Measurements from ENCODE around the gene CCR2. TPM values are rescaled to one million over a fixed set of nuclear protein-coding genes. Genes with fewer than 3 reads are reported as not detected.

The CCR2 gene
- total RNA-seq, 3 donors from 2014 or later: 1.2 to 3.4 (median 2.2) TPM

DNA sequence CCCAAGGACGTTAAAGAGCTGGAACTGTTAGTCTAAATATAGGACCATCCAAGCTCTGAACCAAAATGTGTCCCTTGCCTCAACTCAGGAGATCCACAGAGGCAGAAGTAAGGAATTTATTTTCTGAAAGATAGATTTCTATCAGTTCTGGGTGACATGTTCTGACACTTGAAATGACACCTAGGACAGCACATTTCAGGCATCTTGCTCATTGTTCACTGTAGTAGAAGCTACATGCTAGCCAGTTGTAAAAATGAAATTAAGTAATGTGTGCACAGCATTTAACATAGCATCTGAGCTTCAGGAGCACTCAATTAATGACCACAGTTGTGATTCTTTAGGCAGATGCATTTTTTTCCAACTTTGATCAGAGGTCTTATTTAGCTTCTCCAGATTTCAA is 567 bp downstream of the CCR2 start:
- Histone ChIP-seq H3K9me3 (no peaks in the 10 kb centered on the region), H3K4me1 (ENCODE audit: low read depth) (no peaks in the 10 kb centered on the region), H3K4me3 (no peak overlapping the region), H3K36me3 (ENCODE audit: low read depth) (no peaks in the 10 kb centered on the region)
- no peak for DNase-seq
- ATAC-seq: no peak
- TF ChIP-seq, protein P1, sequence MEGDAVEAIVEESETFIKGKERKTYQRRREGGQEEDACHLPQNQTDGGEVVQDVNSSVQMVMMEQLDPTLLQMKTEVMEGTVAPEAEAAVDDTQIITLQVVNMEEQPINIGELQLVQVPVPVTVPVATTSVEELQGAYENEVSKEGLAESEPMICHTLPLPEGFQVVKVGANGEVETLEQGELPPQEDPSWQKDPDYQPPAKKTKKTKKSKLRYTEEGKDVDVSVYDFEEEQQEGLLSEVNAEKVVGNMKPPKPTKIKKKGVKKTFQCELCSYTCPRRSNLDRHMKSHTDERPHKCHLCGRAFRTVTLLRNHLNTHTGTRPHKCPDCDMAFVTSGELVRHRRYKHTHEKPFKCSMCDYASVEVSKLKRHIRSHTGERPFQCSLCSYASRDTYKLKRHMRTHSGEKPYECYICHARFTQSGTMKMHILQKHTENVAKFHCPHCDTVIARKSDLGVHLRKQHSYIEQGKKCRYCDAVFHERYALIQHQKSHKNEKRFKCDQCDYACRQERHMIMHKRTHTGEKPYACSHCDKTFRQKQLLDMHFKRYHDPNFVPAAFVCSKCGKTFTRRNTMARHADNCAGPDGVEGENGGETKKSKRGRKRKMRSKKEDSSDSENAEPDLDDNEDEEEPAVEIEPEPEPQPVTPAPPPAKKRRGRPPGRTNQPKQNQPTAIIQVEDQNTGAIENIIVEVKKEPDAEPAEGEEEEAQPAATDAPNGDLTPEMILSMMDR (IDR thresholded peaks at IDR 0.05): no peak
- intact Hi-C loops (cut with DNase I, micrococcal nuclease): no loop called here

DNA sequence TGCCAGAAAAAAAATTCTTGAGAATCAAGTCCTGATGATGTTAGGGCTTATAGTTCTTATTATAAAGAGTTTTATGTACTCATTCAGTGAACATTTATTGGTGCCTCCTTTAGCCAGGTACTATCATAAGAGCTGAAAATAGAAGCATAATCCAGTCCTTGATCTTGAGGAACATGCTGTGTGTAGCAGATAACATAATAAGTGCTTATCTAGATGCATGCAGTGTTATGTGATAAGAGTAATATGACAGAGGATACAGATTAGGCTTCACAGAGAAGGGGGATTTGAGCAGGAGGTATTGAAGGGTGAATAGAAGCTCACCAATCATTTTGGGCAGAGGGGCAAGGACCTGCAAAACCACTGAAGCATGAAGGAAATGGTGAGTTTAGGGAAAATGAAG is 1.1 kb downstream of the CCR2 start:
- DNase-seq (no peak), ATAC-seq (no peak)
- H3K9me3 ChIP-seq: no peaks in the 10 kb centered on the region
- no peaks in the 10 kb centered on the region for H3K36me3 ChIP-seq (ENCODE audit: low read depth)
- TF ChIP-seq, protein P1 (IDR thresholded peaks at IDR 0.05): no peak
- no peaks in the 10 kb centered on the region for H3K4me1 ChIP-seq (ENCODE audit: low read depth)
- intact Hi-C loops (cut with DNase I, micrococcal nuclease): no loop called here
- no peak overlapping the region for H3K4me3 ChIP-seq

DNA sequence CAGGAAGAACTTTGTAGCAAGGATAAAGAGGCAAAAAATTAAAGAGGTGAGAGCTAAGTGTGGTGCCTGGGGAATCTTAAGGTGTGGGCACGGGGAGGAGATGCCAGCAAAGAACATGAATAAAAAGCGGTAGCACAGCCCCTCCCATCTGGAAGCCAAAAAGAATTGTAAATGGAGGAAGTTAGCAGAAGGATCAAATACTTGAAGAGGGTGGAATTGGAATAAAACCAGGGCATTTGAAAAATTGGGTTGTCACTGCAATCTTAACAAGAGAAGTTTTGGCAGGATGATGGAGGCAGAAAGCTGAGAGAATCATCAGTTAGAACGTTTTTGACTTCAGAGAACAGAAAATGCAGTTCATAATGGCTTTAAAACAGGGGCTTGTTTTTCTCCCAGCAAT is 2.4 kb downstream of the CCR2 start:
- Histone ChIP-seq H3K36me3 (ENCODE audit: low read depth) (no peaks in the 10 kb centered on the region), H3K4me3 (no peak overlapping the region), H3K9me3 (no peaks in the 10 kb centered on the region), H3K4me1 (ENCODE audit: low read depth) (no peaks in the 10 kb centered on the region)
- intact Hi-C loops (cut with DNase I, micrococcal nuclease): no loop called here
- DNase-seq (no peak), ATAC-seq (no peak)
- TF ChIP-seq, protein P1 (IDR thresholded peaks at IDR 0.05): no peak

DNA sequence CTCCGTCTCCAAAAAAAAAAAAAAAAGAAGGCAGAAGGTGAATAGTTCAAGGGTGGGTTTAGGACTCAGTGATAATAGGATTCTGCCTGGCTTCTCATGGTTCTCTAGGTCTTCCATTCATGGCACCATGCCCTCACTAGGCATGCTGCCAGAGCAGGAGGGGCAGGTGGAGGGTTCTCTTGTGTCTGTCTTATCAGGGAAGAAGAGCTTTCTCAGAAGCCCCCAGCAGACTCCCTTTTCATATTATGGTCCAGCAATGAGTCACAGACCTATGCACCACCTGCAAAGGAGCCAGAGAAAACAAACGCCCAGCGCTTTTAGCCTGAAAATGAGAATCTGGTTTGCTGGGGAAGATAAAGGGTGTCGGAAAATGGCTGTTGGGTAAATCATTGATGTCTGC is 3.0 kb downstream of the CCR2 start:
- Histone ChIP-seq H3K4me3 (no peak overlapping the region), H3K9me3 (no peaks in the 10 kb centered on the region), H3K4me1 (ENCODE audit: low read depth) (no peaks in the 10 kb centered on the region), H3K36me3 (ENCODE audit: low read depth) (no peaks in the 10 kb centered on the region)
- intact Hi-C loops (cut with DNase I, micrococcal nuclease): no loop called here
- ATAC-seq: no peak
- TF ChIP-seq, protein P1 (IDR thresholded peaks at IDR 0.05): no peak
- DNase-seq: no peak

DNA sequence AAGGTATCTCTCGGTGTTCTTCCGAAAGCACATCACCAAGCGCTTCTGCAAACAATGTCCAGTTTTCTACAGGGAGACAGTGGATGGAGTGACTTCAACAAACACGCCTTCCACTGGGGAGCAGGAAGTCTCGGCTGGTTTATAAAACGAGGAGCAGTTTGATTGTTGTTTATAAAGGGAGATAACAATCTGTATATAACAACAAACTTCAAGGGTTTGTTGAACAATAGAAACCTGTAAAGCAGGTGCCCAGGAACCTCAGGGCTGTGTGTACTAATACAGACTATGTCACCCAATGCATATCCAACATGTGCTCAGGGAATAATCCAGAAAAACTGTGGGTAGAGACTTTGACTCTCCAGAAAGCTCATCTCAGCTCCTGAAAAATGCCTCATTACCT is 4.6 kb downstream of the CCR2 start:
- no peaks in the 10 kb centered on the region for H3K36me3 ChIP-seq (ENCODE audit: low read depth)
- no peak for DNase-seq
- intact Hi-C loops (cut with DNase I, micrococcal nuclease): no loop called here
- no peaks in the 10 kb centered on the region for H3K4me1 ChIP-seq (ENCODE audit: low read depth)
- TF ChIP-seq, protein P1 (IDR thresholded peaks at IDR 0.05): no peak
- no peak for ATAC-seq
- no peaks in the 10 kb centered on the region for H3K9me3 ChIP-seq
- H3K4me3 ChIP-seq: no peak overlapping the region
